Thyroid gland (tissue), 4 donors: ENCODE measurements around the gene AK8.

ENCODE experiments used
- POLR2A ChIP-seq, 2 donors: fragments of 450-650 bp; IDR thresholded peaks; one replicate each; pipeline ENCODE4 v1.6.1; 2017; ENCODE audit warnings: antibody characterized with exemption in 2 of 2, mild to moderate bottlenecking in 2 of 2, moderate library complexity in 1 of 2
- TF ChIP-seq, protein P1 (sequence below), 6 experiments: fragments of 200-600 bp in 3 of 6; fragments of 450-650 bp in 3 of 6; sonication (generic) in 3 of 6; IDR thresholded peaks; one replicate each; pipeline ENCODE4 v1.5.1; 2016 to 2019; ENCODE audit warnings: antibody characterized with exemption in 6 of 6, mild to moderate bottlenecking in 2 of 6, inconsistent platforms in 1 of 6, moderate library complexity in 1 of 6

GRCh38 chr9:132793606-132794580 is 84.2 kb downstream of the AK8 start:
- no peak for TF ChIP-seq POLR2A (IDR thresholded peaks at IDR 0.05)
- TF ChIP-seq, protein P1, sequence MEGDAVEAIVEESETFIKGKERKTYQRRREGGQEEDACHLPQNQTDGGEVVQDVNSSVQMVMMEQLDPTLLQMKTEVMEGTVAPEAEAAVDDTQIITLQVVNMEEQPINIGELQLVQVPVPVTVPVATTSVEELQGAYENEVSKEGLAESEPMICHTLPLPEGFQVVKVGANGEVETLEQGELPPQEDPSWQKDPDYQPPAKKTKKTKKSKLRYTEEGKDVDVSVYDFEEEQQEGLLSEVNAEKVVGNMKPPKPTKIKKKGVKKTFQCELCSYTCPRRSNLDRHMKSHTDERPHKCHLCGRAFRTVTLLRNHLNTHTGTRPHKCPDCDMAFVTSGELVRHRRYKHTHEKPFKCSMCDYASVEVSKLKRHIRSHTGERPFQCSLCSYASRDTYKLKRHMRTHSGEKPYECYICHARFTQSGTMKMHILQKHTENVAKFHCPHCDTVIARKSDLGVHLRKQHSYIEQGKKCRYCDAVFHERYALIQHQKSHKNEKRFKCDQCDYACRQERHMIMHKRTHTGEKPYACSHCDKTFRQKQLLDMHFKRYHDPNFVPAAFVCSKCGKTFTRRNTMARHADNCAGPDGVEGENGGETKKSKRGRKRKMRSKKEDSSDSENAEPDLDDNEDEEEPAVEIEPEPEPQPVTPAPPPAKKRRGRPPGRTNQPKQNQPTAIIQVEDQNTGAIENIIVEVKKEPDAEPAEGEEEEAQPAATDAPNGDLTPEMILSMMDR (IDR thresholded peaks at IDR 0.05): no peak
